Thymus (tissue), 11 donors: ENCODE measurements around the gene SMYD1. TPM values are rescaled to one million over a fixed set of nuclear protein-coding genes. Genes with fewer than 3 reads are reported as not detected.

Experiments used
- DNase-seq, 9 donors: peaks; one replicate each; pipeline ENCODE4 v3.0.0-alpha.2; 2013; ENCODE audit warnings: low spot score in 9 of 9, low read depth in 6 of 9, missing footprints in 1 of 9
- H3K27ac ChIP-seq, 2 donors: one replicate each; pipeline ENCODE4 v1.5.1; 2013; ENCODE audit warnings: control low read depth in 1 of 2, low read depth in 1 of 2, low read length in 1 of 2, mild to moderate bottlenecking in 1 of 2, moderate library complexity in 1 of 2
- H3K27me3 ChIP-seq, 2 donors: one replicate each; pipeline ENCODE4 v1.5.1; 2013; ENCODE audit warnings: low read length in 1 of 2; ENCODE audit not compliant: control insufficient read depth in 2 of 2, insufficient read depth in 1 of 2
- H3K36me3 ChIP-seq, 2 donors: one replicate each; pipeline ENCODE4 v1.5.1; 2013; ENCODE audit warnings: low read length in 1 of 2, mild to moderate bottlenecking in 1 of 2, moderate library complexity in 1 of 2; ENCODE audit not compliant: control insufficient read depth in 2 of 2, insufficient read depth in 2 of 2
- H3K4me1 ChIP-seq, 2 donors: one replicate each; pipeline ENCODE4 v1.5.1; 2013; ENCODE audit warnings: low read length in 2 of 2; ENCODE audit not compliant: control insufficient read depth in 2 of 2, insufficient read depth in 2 of 2
- H3K4me3 ChIP-seq, 2 donors: one replicate each; pipeline ENCODE4 v1.5.1; 2013; ENCODE audit warnings: low read length in 2 of 2, control low read depth in 1 of 2, mild to moderate bottlenecking in 1 of 2
- H3K9me3 ChIP-seq, 2 donors: one replicate each; pipeline ENCODE4 v1.5.1; 2013; ENCODE audit warnings: low read length in 1 of 2, mild to moderate bottlenecking in 1 of 2; ENCODE audit not compliant: control insufficient read depth in 2 of 2, insufficient read depth in 1 of 2
- WGBS: extraction: QIAGEN DNeasy Blood & Tissue Kit; methylation state at CpG from one replicate; pipeline ENCODE4 v1.1.7; 2013; 5-methylcytosine and 5-hydroxymethylcytosine counted together
- polyA plus RNA-seq: library from polyadenylated mRNA; stranded (reverse); fragments of 200-250 nt; gene quantifications from one replicate; pipeline ENCODE4 v1.2.3, GENCODE V29; 2013
- total RNA-seq: library from RNA; stranded (reverse); fragments of 120-200 nt; gene quantifications from one replicate; pipeline ENCODE4 v1.2.4, GENCODE V29; 2013
- donor health status: healthy.

Gene SMYD1
- total and polyA plus RNA-seq, 2 donors, result 0.42 to 0.43 TPM

GRCh38 chr2:88088999-88089398 is 21.4 kb downstream of the SMYD1 start:
- no peak overlapping the region for H3K27ac ChIP-seq
- H3K4me3 ChIP-seq, result no peak overlapping the region
- H3K27me3 ChIP-seq, result no peaks in the 10 kb centered on the region
- H3K36me3 ChIP-seq, result no peaks in the 10 kb centered on the region
- H3K4me1 ChIP-seq, result peaks cover 4 to 10% of the 10 kb centered on the region in 2 donors
- 96% methylated on average over 2 of the region's 2 CpGs for WGBS
- DNase-seq, result no peak
- no peaks in the 10 kb centered on the region for H3K9me3 ChIP-seq

GRCh38 chr2:88090446-88091283 is 23.0 kb downstream of the SMYD1 start:
- H3K4me1 ChIP-seq, result peaks cover 4 to 10% of the 10 kb centered on the region in 2 donors
- H3K36me3 ChIP-seq, result no peaks in the 10 kb centered on the region
- WGBS, result 77% methylated on average over 8 of the region's 8 CpGs
- peak overlapping the region in 1 of 2 donors; percentile 25 for H3K27ac ChIP-seq
- H3K9me3 ChIP-seq, result no peaks in the 10 kb centered on the region
- H3K4me3 ChIP-seq, result no peak overlapping the region
- H3K27me3 ChIP-seq, result no peaks in the 10 kb centered on the region
- peak in 6 of 9 donors; percentile 8 to 62 (median 19) for DNase-seq

- 83% methylated on average over 3 of the region's 3 CpGs for WGBS
- H3K4me1 ChIP-seq, result peaks cover 4 to 10% of the 10 kb centered on the region in 2 donors
- no peaks in the 10 kb centered on the region for H3K9me3 ChIP-seq
- DNase-seq, result no peak
- H3K4me3 ChIP-seq, result no peak overlapping the region
- H3K27ac ChIP-seq, result peak overlapping the region in 1 of 2 donors; percentile 9
- no peaks in the 10 kb centered on the region for H3K36me3 ChIP-seq
- no peaks in the 10 kb centered on the region for H3K27me3 ChIP-seq
Measured at GRCh38 chr2:88091943-88092342, 24.3 kb downstream of the SMYD1 start.

- H3K4me1 ChIP-seq, result peaks cover 4 to 10% of the 10 kb centered on the region in 2 donors
- H3K36me3 ChIP-seq, result no peaks in the 10 kb centered on the region
- no peaks in the 10 kb centered on the region for H3K9me3 ChIP-seq
- no peak for DNase-seq
- H3K27ac ChIP-seq, result no peak overlapping the region
- no peak overlapping the region for H3K4me3 ChIP-seq
- no peaks in the 10 kb centered on the region for H3K27me3 ChIP-seq
Measured at GRCh38 chr2:88092773-88093172, 25.1 kb downstream of the SMYD1 start.

GRCh38 chr2:88095022-88095421 is 27.4 kb downstream of the SMYD1 start:
- H3K4me3 ChIP-seq, result no peak overlapping the region
- no peak overlapping the region for H3K27ac ChIP-seq
- WGBS, result 96% methylated on average over 3 of the region's 3 CpGs
- no peaks in the 10 kb centered on the region for H3K36me3 ChIP-seq
- H3K9me3 ChIP-seq, result no peaks in the 10 kb centered on the region
- no peaks in the 10 kb centered on the region for H3K27me3 ChIP-seq
- peaks cover 4 to 10% of the 10 kb centered on the region in 2 donors for H3K4me1 ChIP-seq
- DNase-seq, result no peak

- Histone ChIP-seq H3K27ac (no peak overlapping the region), H3K4me1 (peaks cover 0 to 6% of the 10 kb centered on the region in 2 donors), H3K9me3 (no peaks in the 10 kb centered on the region), H3K27me3 (no peaks in the 10 kb centered on the region), H3K36me3 (no peaks in the 10 kb centered on the region), H3K4me3 (no peak overlapping the region)
- WGBS, result 85% methylated on average over 5 of the region's 5 CpGs
- no peak for DNase-seq
Measured at GRCh38 chr2:88096708-88097107, 29.1 kb downstream of the SMYD1 start.

- Histone ChIP-seq H3K27ac (no peak overlapping the region), H3K36me3 (no peaks in the 10 kb centered on the region), H3K4me1 (peaks cover 0 to 3% of the 10 kb centered on the region in 2 donors), H3K27me3 (no peaks in the 10 kb centered on the region), H3K9me3 (no peaks in the 10 kb centered on the region), H3K4me3 (no peak overlapping the region)
- DNase-seq, result no peak
- WGBS, result 94% methylated on average over 3 of the region's 3 CpGs
Measured at GRCh38 chr2:88097192-88097591, 29.6 kb downstream of the SMYD1 start.

- H3K4me1 ChIP-seq, result no peaks in the 10 kb centered on the region
- no peaks in the 10 kb centered on the region for H3K9me3 ChIP-seq
- no peaks in the 10 kb centered on the region for H3K27me3 ChIP-seq
- no peak overlapping the region for H3K27ac ChIP-seq
- no peak for DNase-seq
- H3K4me3 ChIP-seq, result no peak overlapping the region
- no peaks in the 10 kb centered on the region for H3K36me3 ChIP-seq
- WGBS, result 97% methylated on average over 4 of the region's 4 CpGs
Measured at GRCh38 chr2:88097891-88098557, 30.4 kb downstream of the SMYD1 start.

- no peak for DNase-seq
- no peak overlapping the region for H3K4me3 ChIP-seq
- H3K9me3 ChIP-seq, result no peaks in the 10 kb centered on the region
- no peaks in the 10 kb centered on the region for H3K4me1 ChIP-seq
- no peaks in the 10 kb centered on the region for H3K27me3 ChIP-seq
- no peaks in the 10 kb centered on the region for H3K36me3 ChIP-seq
- H3K27ac ChIP-seq, result no peak overlapping the region
Measured at GRCh38 chr2:88098558-88098900, 30.9 kb downstream of the SMYD1 start.
